ENCODE results near the gene CRACR2A.
A peak's percentile ranks its signal among the peaks of the same experiment; 100 is the strongest.

Gene CRACR2A

GRCh38 chr12:3752741-3753486 lies at the start of gene CRACR2A:
Gene CRACR2A, minus strand, starts transcription at chr12:3753109. Its CDS starts 56,110 bp downstream, at chr12:3696999.
- peak; percentile 80 for DNase-seq (ENCODE audit: low read depth)

GRCh38 chr12:3797531-3798048 lies 44.7 kb upstream of the CRACR2A start:
- DNase-seq (ENCODE audit: low read depth), result no peak

GRCh38 chr12:3795492-3796133 lies 42.7 kb upstream of the CRACR2A start:
- no peak for DNase-seq (ENCODE audit: low read depth)

GRCh38 chr12:3795066-3795465 lies 42.2 kb upstream of the CRACR2A start:
- DNase-seq (ENCODE audit: low read depth), result no peak

- DNase-seq (ENCODE audit: low read depth), result no peak
Measured at GRCh38 chr12:3792623-3793288, 39.8 kb upstream of the CRACR2A start.

GRCh38 chr12:3791256-3791874 lies 38.5 kb upstream of the CRACR2A start:
- DNase-seq (ENCODE audit: low read depth), result no peak

GRCh38 chr12:3790642-3791041 lies 37.7 kb upstream of the CRACR2A start:
- DNase-seq (ENCODE audit: low read depth), result no peak

- no peak for DNase-seq (ENCODE audit: low read depth)
Measured at GRCh38 chr12:3789838-3790237, 36.9 kb upstream of the CRACR2A start.

- no peak for DNase-seq (ENCODE audit: low read depth)
Measured at GRCh38 chr12:3777206-3777809, 24.4 kb upstream of the CRACR2A start.

- DNase-seq (ENCODE audit: low read depth), result no peak
Measured at GRCh38 chr12:3775385-3776035, 22.6 kb upstream of the CRACR2A start.

- DNase-seq (ENCODE audit: low read depth), result no peak
Measured at GRCh38 chr12:3772380-3772779, 19.5 kb upstream of the CRACR2A start.

GRCh38 chr12:3771853-3772252 lies 18.9 kb upstream of the CRACR2A start:
- DNase-seq (ENCODE audit: low read depth), result no peak

GRCh38 chr12:3770891-3771290 lies 18.0 kb upstream of the CRACR2A start:
- no peak for DNase-seq (ENCODE audit: low read depth)

GRCh38 chr12:3768911-3769447 lies 16.1 kb upstream of the CRACR2A start:
- no peak for DNase-seq (ENCODE audit: low read depth)

- no peak for DNase-seq (ENCODE audit: low read depth)
Measured at GRCh38 chr12:3761116-3761735, 8.3 kb upstream of the CRACR2A start.

GRCh38 chr12:3759878-3760277 lies 7.0 kb upstream of the CRACR2A start:
- DNase-seq (ENCODE audit: low read depth), result no peak

- no peak for DNase-seq (ENCODE audit: low read depth)
Measured at GRCh38 chr12:3757261-3757660, 4.4 kb upstream of the CRACR2A start.

- DNase-seq (ENCODE audit: low read depth), result no peak
Measured at GRCh38 chr12:3755898-3756297, 3.0 kb upstream of the CRACR2A start.

GRCh38 chr12:3753544-3754284 lies 805 bp upstream of the CRACR2A start:
- DNase-seq (ENCODE audit: low read depth), result no peak

- peak; percentile 57 for DNase-seq (ENCODE audit: low read depth)
Measured at GRCh38 chr12:3752096-3752709, 706 bp downstream of the CRACR2A start.

Data from activated T-cell treated with anti-CD3 and anti-CD28 coated beads for 24 hours (primary cell).